Measurements from ENCODE around the gene BANK1. TPM values are rescaled to one million over a fixed set of nuclear protein-coding genes. Genes with fewer than 3 reads are reported as not detected.

BANK1 gene
- total and polyA plus RNA-seq, 2 of the 8 experiments (the other 6 are each of a cell fraction or from before 2014, with no cell fraction given) = 0.59 to 0.93 TPM

DNA sequence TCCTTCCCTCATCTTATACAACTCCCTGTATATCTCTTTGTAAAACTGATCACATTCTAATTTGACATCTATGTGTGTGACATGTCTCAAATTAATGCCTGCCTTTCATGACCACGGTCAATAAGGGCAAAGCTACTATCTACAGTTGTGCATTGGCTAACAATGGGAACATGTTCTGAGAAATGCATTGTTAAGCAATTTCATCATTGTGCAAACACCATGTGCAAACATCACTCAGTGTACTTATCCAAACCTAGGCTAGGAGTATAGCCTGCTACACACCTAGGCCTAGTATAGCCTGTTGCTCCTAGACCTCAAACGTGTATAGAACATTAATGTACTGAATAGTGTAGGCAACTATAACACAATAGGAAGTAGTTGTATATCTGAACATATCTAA, 95.0 kb downstream of the BANK1 start:
- FAIRE-seq = no peak
- H3K23ac ChIP-seq (ENCODE audit: insufficient read length) = no peak overlapping the region
- H3K18ac ChIP-seq (ENCODE audit: extremely low read depth, low read length) = no peak overlapping the region
- H3K4me3 ChIP-seq (ENCODE audit: extremely low read depth in 1 of 4, insufficient read depth in 2 of 4, low read depth in 3 of 4, low read length in 4 of 4) = no peak overlapping the region
- no peak overlapping the region for H4K8ac ChIP-seq (ENCODE audit: extremely low read depth, insufficient read depth, low read length)
- no peak overlapping the region for H3K14ac ChIP-seq (ENCODE audit: insufficient read length)
- no peaks in the 10 kb centered on the region for H4K20me1 ChIP-seq (replicated peaks in 1 of 2; ENCODE audit: control insufficient read depth in 1 of 2, insufficient read depth in 2 of 2, low read length in 2 of 2)
- H3K4me1 ChIP-seq (replicated peaks in 1 of 4; ENCODE audit: control insufficient read depth in 3 of 4, insufficient read depth in 4 of 4, low read length in 3 of 4) = no peaks in the 10 kb centered on the region
- no peak overlapping the region for H2BK12ac ChIP-seq (ENCODE audit: low read depth, low read length)
- no peaks in the 10 kb centered on the region for H3K79me2 ChIP-seq (ENCODE audit: control insufficient read depth in 1 of 2, insufficient read depth in 2 of 2, low read length in 2 of 2)
- no peaks in the 10 kb centered on the region for H3K9me3 ChIP-seq (ENCODE audit: insufficient read depth in 2 of 2, low read depth in 1 of 2, low read length in 1 of 2)
- no peaks in the 10 kb centered on the region for H3K23me2 ChIP-seq (ENCODE audit: low read depth, low read length)
- H4K91ac ChIP-seq (replicated peaks; ENCODE audit: insufficient read length, low read length) = no peak overlapping the region
- H2BK5ac ChIP-seq (ENCODE audit: low read depth, low read length) = no peak overlapping the region
- no peak overlapping the region for H3K4me2 ChIP-seq (ENCODE audit: insufficient read depth in 1 of 2, low read depth in 2 of 2, low read length in 2 of 2)
- no peaks in the 10 kb centered on the region; a peak in 1 of 8 replicates for H3K36me3 ChIP-seq (ENCODE audit: control insufficient read depth in 2 of 4, insufficient read depth in 4 of 4, low read length in 3 of 4)
- no peak overlapping the region for H2BK20ac ChIP-seq (ENCODE audit: low read length)
- ChIA-PET CTCF (ENCODE audit: partially characterized antibody) (no interaction called here), POLR2A (ENCODE audit: partially characterized antibody) (no interaction called here)
- DNase-seq (ENCODE audit: low read depth in 1 of 2, low spot score in 2 of 2) = no peak
- H3K27ac ChIP-seq (ENCODE audit: low read depth, low read length) = no peak overlapping the region
- 94% methylated on average over 2 of the region's 2 CpGs; no CpG with 5 or more reads in 1 of the 2 experiments for WGBS, 2 experiments (ENCODE audit: extremely low coverage in 1 of 2, insufficient coverage in 1 of 2, insufficient read length in 1 of 2, insufficient replicate concordance in 2 of 2, low coverage in 1 of 2, low lambda C conversion rate in 2 of 2, missing lambda C conversion rate in 1 of 2)
- H2AK5ac ChIP-seq (ENCODE audit: low read depth, low read length) = no peak overlapping the region
- no peak overlapping the region for H2BK120ac ChIP-seq (replicated peaks; ENCODE audit: low read depth, low read length)
- H3K56ac ChIP-seq (replicated peaks; ENCODE audit: insufficient read length, low read depth, low read length) = no peak overlapping the region
- no peak overlapping the region for H3K9ac ChIP-seq (replicated peaks in 1 of 4; ENCODE audit: extremely low read depth in 1 of 4, low read depth in 3 of 4, low read length in 3 of 4)
- no peak overlapping the region for H2BK15ac ChIP-seq (ENCODE audit: low read length)
- H3K4ac ChIP-seq (replicated peaks; ENCODE audit: insufficient read length, low read depth, low read length) = no peak overlapping the region
- TF ChIP-seq POLR2AphosphoS5 (IDR thresholded peaks at IDR 0.05; ENCODE audit: low read depth, low read length) = no peak
- H2AFZ ChIP-seq (ENCODE audit: low read length) = no peak overlapping the region
- H3K27me3 ChIP-seq (replicated peaks in 1 of 4; ENCODE audit: control insufficient read depth in 3 of 4, extremely low read depth in 1 of 4, insufficient read depth in 3 of 4, low read length in 3 of 4) = no peaks in the 10 kb centered on the region
- no peaks in the 10 kb centered on the region for H3K79me1 ChIP-seq (ENCODE audit: low read depth, low read length)
- no peak overlapping the region for H4K5ac ChIP-seq (ENCODE audit: insufficient read length, low read depth, low read length)
